HG03139 (cell line): ENCODE measurements around the gene BCR.

Source experiments
- ATAC-seq: cut with Tn5 transposase; IDR thresholded peaks from one replicate; pipeline ENCODE4 v1.9.1; 2021; ENCODE audit not compliant: unreplicated experiment

BCR gene

DNA sequence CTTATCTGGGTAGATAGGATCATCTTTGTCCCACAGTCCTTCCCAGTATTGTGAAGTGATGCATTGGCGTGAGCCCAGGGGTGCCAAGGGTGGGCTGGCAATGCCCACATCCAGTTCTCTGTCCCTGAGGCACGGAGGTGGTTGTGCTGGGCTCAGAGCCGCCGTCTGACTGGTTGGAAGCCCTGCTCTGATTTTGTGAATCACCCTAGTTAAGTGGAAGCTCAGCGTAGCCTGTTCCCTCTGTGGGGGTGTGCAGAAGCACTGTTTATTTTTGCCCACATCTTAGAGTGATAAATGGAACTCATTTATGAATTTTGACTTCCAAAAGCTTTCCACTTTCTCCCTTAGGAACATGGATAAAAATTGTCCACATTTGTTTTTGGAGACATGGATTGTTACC is 13.6 kb downstream of the BCR start:
- no peak for ATAC-seq

DNA sequence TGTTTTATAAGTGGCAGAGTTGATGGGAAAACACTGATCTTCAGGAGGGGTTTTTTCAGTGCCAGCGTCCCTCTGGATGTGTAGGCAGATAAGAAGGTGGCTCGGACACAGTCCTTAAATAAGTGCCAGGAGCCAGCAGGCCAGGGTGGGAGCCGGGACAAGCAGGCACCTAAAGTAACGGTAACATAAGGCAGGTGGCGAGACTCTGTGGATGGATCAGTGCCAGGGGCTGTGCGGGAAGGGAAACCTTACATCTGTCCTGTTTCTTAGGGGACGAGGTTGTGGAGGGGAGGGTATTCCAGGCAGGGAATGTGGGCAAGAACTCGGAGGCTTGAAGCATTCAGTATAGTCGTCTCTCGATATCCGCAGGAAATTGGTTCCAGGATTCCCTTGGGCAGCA is 15.9 kb downstream of the BCR start:
- ATAC-seq, result no peak

GRCh38 chr22:23197836-23198235 is 17.5 kb downstream of the BCR start:
- no peak for ATAC-seq

DNA sequence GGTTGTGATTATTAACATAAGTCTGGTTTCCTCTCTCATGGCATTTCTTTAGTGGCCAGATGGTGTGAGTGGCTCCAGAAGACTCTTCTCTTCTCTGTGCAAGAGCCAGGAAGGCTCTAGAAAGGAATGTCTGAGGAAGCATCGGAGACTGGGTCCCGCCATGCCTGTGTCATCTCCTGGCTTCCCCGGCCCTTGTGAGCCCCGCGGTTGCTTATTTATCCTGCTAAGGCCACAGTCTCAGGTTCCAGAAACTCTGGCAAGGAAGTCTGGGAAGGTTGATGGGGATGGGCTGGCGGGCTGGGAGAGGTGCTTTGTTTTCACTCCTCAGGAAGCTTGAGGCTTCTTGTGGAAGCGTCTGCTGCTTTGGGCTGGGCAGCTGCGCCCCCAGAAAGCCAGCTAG is 18.9 kb downstream of the BCR start:
- no peak for ATAC-seq

- no peak for ATAC-seq
Observed at GRCh38 chr22:23200898-23201297, 20.6 kb downstream of the BCR start.

GRCh38 chr22:23202812-23203451 is 22.6 kb downstream of the BCR start:
- no peak for ATAC-seq

DNA sequence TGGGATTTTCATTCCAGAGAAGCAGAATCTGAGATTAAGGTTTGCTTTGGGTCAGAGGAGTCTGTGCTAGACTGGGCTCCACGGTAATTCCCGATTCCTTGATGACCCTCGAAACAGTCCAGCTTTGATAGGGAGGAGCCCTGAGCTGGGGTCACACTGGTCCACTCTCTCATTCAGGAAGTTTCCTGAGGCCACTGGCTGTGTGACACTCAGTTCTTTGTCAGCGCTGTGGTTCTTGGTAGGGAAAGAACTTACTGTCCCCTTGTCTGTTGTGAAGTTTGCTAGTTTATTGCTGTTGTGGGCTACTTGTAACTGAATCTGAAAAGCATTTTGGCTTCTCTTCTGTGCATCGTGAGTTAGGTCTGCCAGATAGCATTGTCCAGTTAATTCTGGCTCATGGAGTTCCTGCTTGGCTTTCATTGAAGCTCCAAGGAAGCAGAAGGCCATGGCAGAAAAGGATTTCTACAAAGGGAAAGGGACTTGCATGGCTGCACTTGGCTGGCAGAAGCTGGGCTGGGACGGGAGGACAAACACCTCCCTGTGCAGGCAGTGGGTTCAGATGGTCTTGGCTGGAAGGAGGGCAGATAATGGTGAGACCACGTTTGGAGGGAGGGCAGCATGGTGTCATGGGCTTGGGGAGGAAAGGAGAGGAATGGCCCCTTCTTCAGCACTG is 23.3 kb downstream of the BCR start:
- no peak for ATAC-seq

DNA sequence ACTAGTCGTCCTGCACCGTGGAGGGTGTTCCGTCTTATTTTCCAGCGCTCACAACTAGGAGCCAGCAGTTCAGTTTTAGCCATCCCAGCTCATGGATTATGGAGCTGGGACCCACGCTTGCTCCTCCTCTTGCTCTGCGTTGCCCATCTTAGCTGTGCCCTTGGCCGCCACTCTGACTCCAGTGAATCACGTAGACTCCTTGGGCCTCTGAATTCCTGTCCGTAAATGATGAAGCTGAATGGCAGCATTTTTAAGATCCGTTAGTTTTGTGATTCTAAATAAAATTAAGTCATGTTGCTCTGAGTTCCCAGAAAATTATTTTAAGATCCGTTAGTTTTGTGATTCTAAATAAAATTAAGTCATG is 23.8 kb downstream of the BCR start:
- ATAC-seq, result no peak

DNA sequence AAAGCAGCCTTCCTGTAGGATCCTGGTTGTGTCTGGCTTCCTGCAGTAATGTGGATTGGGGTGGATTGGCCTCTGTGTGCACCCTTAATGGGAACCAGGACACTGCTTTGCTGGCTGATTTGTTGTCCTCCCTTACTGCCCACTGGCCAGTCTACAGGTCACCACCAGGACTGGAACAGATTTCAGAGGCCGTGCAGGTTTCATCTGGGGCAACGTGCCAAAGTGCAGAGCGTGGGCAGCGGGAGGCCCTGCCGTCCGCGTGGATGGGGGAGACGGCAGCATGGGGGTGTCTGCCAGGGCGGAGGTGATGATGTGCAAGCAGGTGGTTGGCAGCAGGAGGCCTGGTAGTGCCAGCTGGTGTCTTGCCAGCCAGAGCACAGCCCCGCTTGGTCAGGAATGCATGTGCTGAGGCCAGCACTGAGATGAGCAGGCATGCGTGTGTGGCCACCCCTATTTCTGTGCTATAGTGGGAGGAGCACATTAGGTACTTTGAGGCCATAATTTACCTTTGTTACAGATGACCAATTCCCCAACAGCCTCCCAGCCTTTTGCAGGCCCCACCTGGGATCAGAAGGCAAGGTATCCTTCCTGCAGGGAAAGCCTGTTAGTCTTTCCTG is 24.3 kb downstream of the BCR start:
- ATAC-seq, result no peak

DNA sequence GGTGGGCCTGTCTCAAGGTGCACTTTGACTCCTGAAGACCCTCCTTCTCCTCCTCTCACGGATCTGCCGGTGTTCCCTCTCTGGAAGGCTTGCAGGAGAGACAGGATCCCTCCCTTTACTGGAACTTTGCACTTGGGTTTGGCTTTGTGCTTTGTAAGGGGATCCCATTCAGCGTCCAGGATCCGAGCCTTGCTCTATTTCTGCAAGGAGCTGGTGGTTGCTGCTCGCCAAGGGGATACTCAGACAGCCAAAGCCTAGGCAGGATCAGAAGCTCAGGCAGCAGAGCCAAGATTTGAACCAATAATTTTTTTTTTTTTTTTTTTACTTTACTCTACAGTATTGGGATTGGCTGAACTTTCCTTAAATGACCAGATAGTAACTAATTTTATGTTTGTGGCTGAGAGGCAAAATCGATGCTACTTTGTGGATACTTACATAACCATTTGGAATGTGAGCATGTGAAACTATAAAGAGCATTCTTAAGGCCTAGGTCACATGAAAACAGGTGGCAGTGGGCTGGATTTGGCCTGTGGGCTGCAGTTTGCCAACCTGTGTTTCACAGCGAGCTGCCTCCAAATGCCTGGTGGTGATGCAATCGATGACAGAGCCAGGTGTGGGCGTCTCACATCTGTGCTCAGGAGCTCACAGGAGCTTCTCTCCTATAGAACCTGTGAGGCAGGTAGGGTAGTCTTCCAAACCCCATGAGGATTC is 25.2 kb downstream of the BCR start:
- ATAC-seq, result no peak

DNA sequence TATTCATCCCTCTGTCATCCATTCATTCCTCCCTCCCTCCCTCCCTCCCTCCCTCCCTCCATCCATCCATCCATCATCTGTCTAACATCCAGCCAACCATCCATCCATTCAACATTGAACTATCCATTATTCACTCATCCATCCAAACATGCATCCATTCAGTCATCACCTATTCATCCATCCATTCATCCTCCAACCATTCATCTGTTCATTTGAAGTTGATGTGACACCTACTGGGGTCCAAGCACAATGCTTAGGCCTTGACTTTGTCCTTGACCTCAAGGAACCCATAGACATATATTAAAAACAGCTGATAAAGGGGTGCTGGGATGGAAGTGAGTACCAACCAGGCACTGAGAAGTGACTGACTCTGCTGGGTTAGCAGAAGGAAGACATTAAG is 26.6 kb downstream of the BCR start:
- ATAC-seq, result no peak

DNA sequence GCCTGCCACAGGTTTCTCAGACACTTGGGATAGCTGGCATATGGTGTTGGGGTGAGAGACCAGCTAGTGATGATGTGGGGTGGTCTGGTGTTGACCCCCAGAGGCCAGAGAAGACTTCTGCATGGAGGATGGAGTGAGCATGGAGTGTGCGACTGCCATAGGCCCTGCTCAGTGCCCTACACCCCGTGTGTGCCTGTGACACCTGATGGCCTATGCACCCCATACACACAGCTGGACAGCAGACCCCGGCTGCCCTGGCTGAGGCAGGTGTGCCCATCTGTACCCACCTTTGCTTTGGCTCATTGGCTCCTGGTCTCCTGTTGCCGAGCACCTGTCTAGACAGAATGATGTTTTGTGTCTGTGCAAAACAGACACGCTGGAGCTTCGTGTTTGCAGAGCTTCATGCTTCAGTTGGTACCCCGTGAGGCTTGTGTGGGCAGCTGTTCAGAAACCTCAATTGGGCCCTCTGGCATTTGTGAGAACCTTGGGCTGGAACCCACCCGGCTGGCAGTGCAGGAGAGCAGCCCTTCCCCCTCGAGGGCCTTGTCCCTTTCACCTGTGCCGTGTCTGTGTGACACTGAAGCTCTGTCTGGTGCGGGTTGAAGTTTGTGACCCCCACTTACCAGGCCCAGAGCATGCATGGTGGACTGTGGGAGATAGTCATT is 27.6 kb downstream of the BCR start:
- no peak for ATAC-seq

DNA sequence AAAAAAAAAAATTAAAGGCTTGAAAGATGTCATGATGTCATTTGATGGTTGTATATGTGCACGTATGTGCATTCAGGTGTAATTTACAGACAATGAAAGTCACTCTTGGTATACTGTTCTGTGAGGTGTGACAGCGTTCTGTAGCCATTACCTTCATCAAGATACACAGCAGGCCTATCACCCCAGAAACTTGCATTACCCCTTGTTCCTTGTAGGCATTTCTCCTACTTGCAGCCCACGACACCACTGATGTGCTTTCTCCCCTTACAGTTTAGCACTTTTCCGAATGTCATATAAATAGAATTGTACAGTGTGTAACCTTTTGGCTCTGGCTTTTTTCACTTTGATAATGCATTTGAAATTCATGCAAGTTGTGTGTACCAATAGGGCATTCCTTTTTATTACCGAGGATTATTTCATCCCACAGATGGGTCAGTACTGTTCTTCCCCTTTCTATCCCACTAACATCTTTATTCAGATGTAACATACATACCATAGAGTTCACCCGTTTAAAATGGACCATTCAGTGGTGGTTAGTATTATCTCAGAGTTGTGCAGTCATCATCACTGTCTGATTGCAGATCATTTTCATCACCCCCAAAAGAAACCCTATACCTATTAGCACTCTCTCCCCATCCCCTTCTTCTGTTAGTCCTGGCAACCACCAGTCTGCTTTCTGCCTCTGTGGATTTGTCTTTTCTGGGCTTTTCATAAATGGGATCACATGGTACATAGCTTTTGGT is 30.3 kb downstream of the BCR start:
- ATAC-seq, result no peak

- no peak for ATAC-seq
Observed at GRCh38 chr22:23211622-23212021, 31.3 kb downstream of the BCR start.

- no peak for ATAC-seq
Observed at GRCh38 chr22:23212061-23213021, 32.0 kb downstream of the BCR start.

DNA sequence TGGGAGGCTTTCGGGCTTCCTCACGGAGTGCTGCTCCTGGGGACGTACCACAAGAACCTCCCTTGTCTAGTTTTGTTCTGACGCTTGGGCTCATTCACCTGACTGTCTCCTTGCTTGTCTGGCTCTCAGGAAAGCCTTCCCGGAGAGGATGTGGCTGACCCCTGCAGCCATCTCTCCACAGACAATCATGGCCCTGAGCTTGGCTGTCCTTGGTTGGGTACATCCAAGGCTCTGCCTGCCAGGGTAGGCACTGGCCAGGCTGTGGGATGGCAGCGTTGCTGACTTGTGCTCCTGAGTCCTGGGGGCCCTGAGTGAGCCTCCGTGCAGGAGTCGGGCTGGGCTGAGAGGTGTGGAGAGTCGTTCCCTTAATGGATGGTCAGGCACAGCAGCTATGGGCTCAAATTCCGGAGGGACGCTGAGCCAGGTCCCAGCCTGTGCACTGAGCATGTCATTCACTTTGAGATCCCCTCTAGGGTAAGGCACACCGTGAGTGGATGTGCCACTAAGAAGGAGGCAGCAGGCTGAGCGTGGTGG is 32.8 kb downstream of the BCR start:
- no peak for ATAC-seq

- no peak for ATAC-seq
Observed at GRCh38 chr22:23213581-23214334, 33.4 kb downstream of the BCR start.

GRCh38 chr22:23214398-23214797 is 34.1 kb downstream of the BCR start:
- ATAC-seq, result no peak
